ENCODE data around the gene RPL37A. TPM values are rescaled to one million over a fixed set of nuclear protein-coding genes. Genes with fewer than 3 reads are reported as not detected.

Gene RPL37A
- total and polyA plus RNA-seq, 2 of the 4 experiments (the other 2 are of a cell fraction): 341 to 1,572 TPM

GRCh38 chr2:216486708-216487107 lies 11.9 kb upstream of the RPL37A start:
- dilution Hi-C loops (cut with HindIII; ENCODE audit: low sequenced_read_pairs, unreplicated experiment): no loop called here

More at GRCh38 chr2:216486708-216487107, 11.9 kb upstream of the RPL37A start:
- ChIA-PET POLR2A (ENCODE audit: unreplicated experiment) (no interaction called here), CTCF (interaction anchor here (1.1 kb wide), 1 partner anchor 21 kb away, joined by 3 read pairs; no protein-coding TSS in a partner anchor)
- Histone ChIP-seq H3K79me1 (ENCODE audit: low read depth in 1 of 2, low read length in 2 of 2) (peaks cover 0 to 4% of the 10 kb centered on the region in 2 experiments; a peak in 1 of 4 replicates), H4K91ac (ENCODE audit: insufficient read depth, low read depth, low read length) (no peak overlapping the region), H3K9ac (ENCODE audit: low read depth, low read length) (no peak overlapping the region), H3K4me1 (ENCODE audit: control insufficient read depth, insufficient read depth, low read length) (peaks cover 3% of the 10 kb centered on the region), H3K27me3 (ENCODE audit: control insufficient read depth, insufficient read depth, low read length) (no peaks in the 10 kb centered on the region), H3K23ac (ENCODE audit: low read depth, low read length) (no peak overlapping the region), H4K20me1 (ENCODE audit: insufficient read depth, low read length) (no peaks in the 10 kb centered on the region), H3K4me3 (ENCODE audit: insufficient read depth, low read depth, low read length) (no peak overlapping the region), H2BK120ac (ENCODE audit: low read depth, low read length) (no peak overlapping the region), H3K9me3 (ENCODE audit: control insufficient read depth, insufficient read depth, low read length) (no peaks in the 10 kb centered on the region), H3K4ac (ENCODE audit: low read depth, low read length) (no peak overlapping the region), H2BK15ac (ENCODE audit: low read depth, low read length) (no peak overlapping the region), H2BK5ac (ENCODE audit: low read depth, low read length, poor library complexity, severe bottlenecking) (no peak overlapping the region), H2AK9ac (replicated peaks; ENCODE audit: low read depth, low read length, poor library complexity) (no peak overlapping the region), H3K14ac (replicated peaks; ENCODE audit: low read depth, low read length) (no peak overlapping the region), H3K27ac (ENCODE audit: insufficient read depth, low read length) (no peak overlapping the region), H3K36me3 (ENCODE audit: control insufficient read depth, insufficient read depth, low read length) (peaks cover 4% of the 10 kb centered on the region), H3K9me1 (ENCODE audit: insufficient read depth, low read length) (0 out of 2 replicates have a peak, but pooled peaks cover 5% of the 10 kb centered on the region), H3K56ac (ENCODE audit: extremely low read depth, insufficient read depth, low read length) (no peak overlapping the region), H4K5ac (ENCODE audit: low read depth, low read length) (no peak overlapping the region), H4K8ac (ENCODE audit: low read depth in 2 of 2, low read length in 2 of 2) (no peak overlapping the region), H3K18ac (ENCODE audit: low read depth, low read length) (no peak overlapping the region), H2BK20ac (ENCODE audit: low read depth, low read length) (no peak overlapping the region), H3K4me2 (ENCODE audit: low read depth, low read length) (no peak overlapping the region), H2AFZ (replicated peaks; ENCODE audit: low read length, poor library complexity) (no peak overlapping the region), H2AK5ac (ENCODE audit: low read depth, low read length) (no peak overlapping the region; the same call in 1 of the 2 replicates)
- no CpG with 5 or more reads among the region's 4 CpGs for WGBS, 2 experiments (ENCODE audit: extremely low coverage in 2 of 2, insufficient read length in 1 of 2)
- ATAC-seq (ENCODE audit: low read depth) (peak; percentile 15; the same call in 1 of the 2 replicates), DNase-seq (no peak)
- in situ Hi-C loops (cut with MboI; ENCODE audit: low sequenced_read_pairs): no loop called here
- TF ChIP-seq BHLHE40 (IDR thresholded peaks at IDR 0.05; ENCODE audit: low read depth, low read length): no peak
- TF ChIP-seq RFX5 (IDR thresholded peaks at IDR 0.05; ENCODE audit: low read depth, low read length): no peak
- no peak for TF ChIP-seq SMC3 (IDR thresholded peaks at IDR 0.05; ENCODE audit: low read depth, low read length)
- no peak for TF ChIP-seq NFE2L2 (IDR thresholded peaks at IDR 0.05; ENCODE audit: low read depth, low read length)
- no peak for TF ChIP-seq RAD21 (IDR thresholded peaks at IDR 0.05; ENCODE audit: low read length)
- TF ChIP-seq CHD1 (IDR thresholded peaks at IDR 0.05; ENCODE audit: low read depth, low read length): no peak
- no peak for TF ChIP-seq USF2 (IDR thresholded peaks at IDR 0.05; ENCODE audit: low read depth, low read length)
- TF ChIP-seq POLR2A (IDR thresholded peaks at IDR 0.05; ENCODE audit: low read depth, low read length): no peak
- TF ChIP-seq MAZ (IDR thresholded peaks at IDR 0.05; ENCODE audit: borderline replicate concordance, low read depth, low read length): no peak
- no peak for TF ChIP-seq CTCF (conservative IDR thresholded peaks at IDR 0.05; ENCODE audit: low read depth, low read length)
- no peak for TF ChIP-seq MAFK (IDR thresholded peaks at IDR 0.05; ENCODE audit: low read depth, low read length)
- no peak for TF ChIP-seq ELK1 (IDR thresholded peaks at IDR 0.05; ENCODE audit: borderline replicate concordance, low read depth, low read length)
- no peak for TF ChIP-seq RCOR1 (IDR thresholded peaks at IDR 0.05; ENCODE audit: insufficient replicate concordance, low read length)
- BruUV-seq (replicated peaks): no TSS peak
- intact Hi-C loops (cut with micrococcal nuclease): no loop called here

All from IMR-90 (cell line).